ENCODE results near the gene TJP2. TPM values are rescaled to one million over a fixed set of nuclear protein-coding genes. Genes with fewer than 3 reads are reported as not detected.

Gene TJP2
- polyA plus RNA-seq, 1 donor from 2014 or later: 3.1 TPM

GRCh38 chr9:69186841-69187611 is 12.9 kb downstream of the TJP2 start:
- no peak overlapping the region for H3K27ac ChIP-seq (ENCODE audit: low read length)

GRCh38 chr9:69188975-69189374 is 14.9 kb downstream of the TJP2 start:
- H3K9ac ChIP-seq (ENCODE audit: low read length): no peak overlapping the region
- no peak overlapping the region for H3K4me2 ChIP-seq (ENCODE audit: low read length)
- H3K9me2 ChIP-seq (ENCODE audit: insufficient read depth, low read length): no peaks in the 10 kb centered on the region
- no peaks in the 10 kb centered on the region for H3K79me2 ChIP-seq (replicated peaks; ENCODE audit: insufficient read depth, low read length)
- no peaks in the 10 kb centered on the region for H3K36me3 ChIP-seq (ENCODE audit: insufficient read depth, low read length)
- H4K20me1 ChIP-seq (ENCODE audit: insufficient read depth): no peaks in the 10 kb centered on the region
- H3K9me3 ChIP-seq (ENCODE audit: low read length): no peaks in the 10 kb centered on the region
- H3K4me3 ChIP-seq (ENCODE audit: low read length): no peak overlapping the region
- no peak overlapping the region for H2AFZ ChIP-seq (ENCODE audit: low read depth, low read length)
- no peaks in the 10 kb centered on the region for H3K27me3 ChIP-seq (ENCODE audit: insufficient read depth, low read depth, low read length)
- H3F3A ChIP-seq (ENCODE audit: insufficient read depth, low read length, poor library complexity, severe bottlenecking): no peaks in the 10 kb centered on the region
- H3K27ac ChIP-seq (ENCODE audit: low read length): no peak overlapping the region
- TF ChIP-seq RAD21 (conservative IDR thresholded peaks at IDR 0.05) (no peak), SMC3 (conservative IDR thresholded peaks at IDR 0.05; ENCODE audit: poor library complexity) (no peak), CTCF (IDR thresholded peaks at IDR 0.05; ENCODE audit: poor library complexity, severe bottlenecking) (no peak), POLR2AphosphoS5 (IDR thresholded peaks at IDR 0.05) (no peak), TAF1 (IDR thresholded peaks at IDR 0.05; ENCODE audit: low read depth) (no peak), REST (IDR thresholded peaks at IDR 0.05; ENCODE audit: borderline replicate concordance) (no peak)

More at GRCh38 chr9:69186841-69187611, 12.9 kb downstream of the TJP2 start:
- Histone ChIP-seq H3K4me2 (ENCODE audit: low read length) (no peak overlapping the region), H3K9ac (ENCODE audit: low read length) (no peak overlapping the region), H3K79me2 (replicated peaks; ENCODE audit: insufficient read depth, low read length) (no peaks in the 10 kb centered on the region), H3K9me3 (ENCODE audit: low read length) (no peaks in the 10 kb centered on the region), H3K36me3 (ENCODE audit: insufficient read depth, low read length) (no peaks in the 10 kb centered on the region), H4K20me1 (ENCODE audit: insufficient read depth) (no peaks in the 10 kb centered on the region), H2AFZ (ENCODE audit: low read depth, low read length) (no peak overlapping the region), H3K9me2 (ENCODE audit: insufficient read depth, low read length) (no peaks in the 10 kb centered on the region), H3K27me3 (ENCODE audit: insufficient read depth, low read depth, low read length) (no peaks in the 10 kb centered on the region), H3F3A (ENCODE audit: insufficient read depth, low read length, poor library complexity, severe bottlenecking) (no peaks in the 10 kb centered on the region), H3K4me3 (ENCODE audit: low read length) (no peak overlapping the region)
- no peak for TF ChIP-seq RAD21 (conservative IDR thresholded peaks at IDR 0.05)
- TF ChIP-seq CTCF (IDR thresholded peaks at IDR 0.05; ENCODE audit: poor library complexity, severe bottlenecking): no peak
- TF ChIP-seq POLR2AphosphoS5 (IDR thresholded peaks at IDR 0.05): no peak
- TF ChIP-seq EZH2 (IDR thresholded peaks at IDR 0.05; ENCODE audit: borderline replicate concordance, insufficient read depth, low read length, poor library complexity, severe bottlenecking): no peak
- TF ChIP-seq REST (IDR thresholded peaks at IDR 0.05; ENCODE audit: borderline replicate concordance): no peak
- TF ChIP-seq EP300 (conservative IDR thresholded peaks at IDR 0.05; ENCODE audit: poor library complexity, severe bottlenecking): no peak
- TF ChIP-seq MXI1 (conservative IDR thresholded peaks at IDR 0.05; ENCODE audit: poor library complexity, severe bottlenecking): no peak
- TF ChIP-seq SMC3 (conservative IDR thresholded peaks at IDR 0.05; ENCODE audit: poor library complexity): no peak
- no peak for TF ChIP-seq TAF1 (IDR thresholded peaks at IDR 0.05; ENCODE audit: low read depth)

Data from neural cell (in vitro differentiated cells).